ENCODE measurements around the gene FAM81A.
"Not testable (repeated sequence)": the region's sequence is repeated elsewhere in the genome, so short reads cannot be mapped to it uniquely, and the experiment has no call there.

Gene FAM81A

DNA sequence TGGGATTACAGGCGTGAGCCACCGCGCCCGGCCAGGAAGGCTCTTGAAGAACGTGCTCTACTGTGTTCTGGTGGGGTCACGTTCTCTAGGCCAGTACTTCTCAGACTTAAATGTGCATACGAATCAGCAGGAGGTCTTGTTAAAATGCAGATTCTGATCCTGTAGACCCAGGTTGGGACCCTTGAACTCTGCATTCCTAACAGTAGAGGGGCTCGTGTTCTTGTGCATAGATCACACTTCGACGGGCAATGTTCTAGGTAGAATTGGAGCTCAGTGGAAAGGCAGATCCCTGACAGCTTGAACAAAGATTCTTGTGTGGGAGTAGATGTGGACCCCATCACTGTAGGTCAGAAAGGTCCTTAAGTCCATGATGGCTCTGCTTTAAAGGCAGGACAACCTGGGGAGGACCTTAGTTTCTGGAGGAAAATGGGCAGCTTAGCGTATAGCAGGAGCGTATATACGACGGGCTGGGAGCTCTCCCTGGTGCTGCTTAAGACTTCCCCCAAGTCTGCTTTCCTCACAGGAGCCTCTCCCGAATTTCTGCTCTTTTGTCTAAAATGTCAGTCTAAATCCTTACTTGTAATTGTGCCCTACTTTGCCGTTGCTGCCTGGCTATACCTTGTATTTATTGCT is 16.9 kb upstream of the FAM81A start:
- no peak overlapping the region for H3K27ac ChIP-seq
- H3K4me3 ChIP-seq, result no peak overlapping the region

DNA sequence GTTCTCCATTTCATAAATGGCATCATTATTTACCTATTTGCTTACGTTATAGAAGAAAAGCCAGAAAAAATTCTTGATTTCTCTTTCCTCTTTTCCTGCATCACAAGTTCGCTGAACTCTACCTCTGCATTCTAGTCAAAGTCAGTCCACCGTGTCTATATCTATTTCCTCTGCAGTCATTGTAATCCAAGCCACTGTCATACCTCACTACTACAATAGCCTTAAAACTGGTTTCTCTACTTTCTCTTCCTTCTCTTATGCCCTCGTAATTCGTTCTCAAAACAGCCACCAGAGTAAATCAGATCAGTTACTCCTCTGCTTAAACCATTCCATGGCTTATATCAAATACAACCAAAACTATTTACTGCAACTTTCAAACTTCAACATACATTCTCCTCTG is 13.4 kb upstream of the FAM81A start:
- H3K27ac ChIP-seq, result no peak overlapping the region

DNA sequence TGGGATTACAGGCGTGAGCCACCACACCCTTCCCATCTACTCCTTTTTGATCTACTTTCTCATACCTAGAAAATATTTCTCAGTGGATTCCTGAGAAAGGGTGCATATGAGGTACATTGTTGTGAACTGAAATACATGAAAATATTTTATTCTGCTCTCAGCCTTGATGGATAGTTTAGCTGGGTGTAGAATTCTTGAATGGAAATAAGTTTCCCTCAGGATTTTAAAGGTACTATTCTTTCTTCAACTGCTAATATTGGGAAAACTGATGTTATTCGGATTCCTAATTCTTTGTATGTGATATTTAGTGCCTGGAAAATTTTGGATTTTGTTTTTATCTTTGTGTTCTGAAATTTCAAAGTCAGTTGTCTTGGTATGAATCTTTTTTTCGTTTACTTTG is 9.1 kb upstream of the FAM81A start:
- not testable (repeated sequence) for H3K4me3 ChIP-seq, H3K27ac ChIP-seq

More for the DNA sequence above, 13.4 kb upstream of the FAM81A start:
- no peak overlapping the region for H3K4me3 ChIP-seq

DNA sequence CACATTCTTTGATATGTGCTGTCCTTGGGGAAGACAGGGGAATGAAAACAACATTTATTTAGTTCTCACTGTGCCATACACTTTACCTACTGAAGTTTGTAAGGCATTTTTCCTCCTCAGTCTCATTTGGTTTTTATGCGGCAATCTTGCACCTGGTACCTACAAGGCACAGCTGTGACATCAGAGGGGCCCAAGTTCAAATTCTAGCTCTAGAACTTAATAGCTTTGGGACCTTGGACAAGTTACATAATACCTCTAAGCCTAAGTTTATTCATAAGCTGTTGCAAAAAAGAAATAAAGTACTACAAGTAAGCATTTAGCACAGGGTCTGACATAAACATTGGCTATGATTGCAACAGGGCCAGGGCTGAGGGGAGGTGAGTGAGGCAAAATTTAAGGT is 5.6 kb upstream of the FAM81A start:
- Histone ChIP-seq H3K27ac (no peak overlapping the region), H3K4me3 (no peak overlapping the region)

DNA sequence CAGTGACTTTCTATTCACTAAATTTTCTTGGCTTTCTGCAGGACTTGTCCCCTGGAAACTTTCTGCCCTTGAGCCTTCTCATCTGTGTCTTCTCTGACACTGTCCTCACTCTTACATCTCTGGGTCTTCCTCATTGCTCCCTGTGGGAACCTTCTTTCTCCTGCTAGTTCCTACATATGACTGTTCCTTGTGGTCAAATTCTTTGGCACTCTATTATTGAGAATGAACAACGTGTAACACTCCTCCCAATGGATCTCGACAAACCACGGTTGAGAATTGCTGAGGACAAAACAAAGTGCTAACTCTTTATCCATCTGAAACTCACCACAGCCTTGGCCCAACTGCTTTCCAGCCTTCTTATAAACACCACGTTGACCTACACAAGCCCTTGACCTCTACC is 3.5 kb upstream of the FAM81A start:
- H3K27ac ChIP-seq, result no peak overlapping the region
- H3K4me3 ChIP-seq, result no peak overlapping the region

DNA sequence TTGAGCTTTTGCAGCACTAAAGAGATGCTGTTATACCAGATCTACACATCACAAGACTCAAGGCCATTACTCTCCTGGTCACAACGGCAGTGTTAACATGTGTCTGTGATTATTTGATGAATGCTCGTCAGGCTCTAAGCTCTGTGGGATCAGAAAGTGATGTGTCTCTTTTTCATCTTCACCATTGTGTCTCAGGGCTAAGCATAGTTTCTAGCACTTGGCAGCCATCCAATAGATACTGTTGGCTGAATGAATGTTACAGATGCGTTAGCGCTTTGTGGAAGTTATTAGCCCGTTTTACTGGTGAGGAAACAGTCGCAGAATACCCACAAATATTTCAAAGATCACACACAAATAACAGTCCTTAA is 1.2 kb upstream of the FAM81A start:
- no peak overlapping the region for H3K27ac ChIP-seq

DNA sequence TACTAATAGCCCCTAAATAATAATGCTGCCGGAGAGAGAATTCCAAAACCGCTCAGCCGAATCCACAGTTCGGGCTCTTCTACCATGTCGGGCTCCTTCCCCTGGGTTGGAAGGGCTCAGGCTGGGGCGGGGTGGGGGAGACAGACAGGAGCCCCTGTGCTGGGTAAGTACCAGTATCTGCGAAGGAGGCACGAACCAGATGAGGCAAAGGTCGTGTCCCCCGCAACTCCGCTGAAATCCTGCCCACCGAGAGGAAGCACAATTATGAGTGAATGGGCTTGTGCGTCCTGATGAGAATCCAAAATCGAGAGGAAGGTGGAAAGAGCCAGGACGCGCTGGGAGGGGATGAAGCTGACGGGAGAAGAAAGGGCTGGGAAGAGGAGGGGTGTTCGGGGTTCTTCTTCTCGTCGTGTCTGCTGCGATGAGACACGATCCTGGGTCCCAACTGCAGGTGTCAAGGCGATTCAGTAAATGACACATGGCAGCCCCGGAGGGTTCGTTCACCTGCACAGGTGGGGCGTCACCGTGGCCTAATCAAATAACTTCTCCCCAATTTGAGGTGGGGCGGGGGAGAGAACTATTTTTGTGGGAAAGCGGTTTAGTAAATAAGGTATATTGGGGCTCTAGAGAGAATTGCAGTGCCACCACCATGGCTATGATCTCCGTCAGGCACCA is 707 bp upstream of the FAM81A start:
- peak overlapping the region; percentile 15 to 47 (median 34) for H3K4me3 ChIP-seq
- no peak overlapping the region for H3K27ac ChIP-seq

More for the DNA sequence above, 1.2 kb upstream of the FAM81A start:
- no peak overlapping the region for H3K4me3 ChIP-seq

DNA sequence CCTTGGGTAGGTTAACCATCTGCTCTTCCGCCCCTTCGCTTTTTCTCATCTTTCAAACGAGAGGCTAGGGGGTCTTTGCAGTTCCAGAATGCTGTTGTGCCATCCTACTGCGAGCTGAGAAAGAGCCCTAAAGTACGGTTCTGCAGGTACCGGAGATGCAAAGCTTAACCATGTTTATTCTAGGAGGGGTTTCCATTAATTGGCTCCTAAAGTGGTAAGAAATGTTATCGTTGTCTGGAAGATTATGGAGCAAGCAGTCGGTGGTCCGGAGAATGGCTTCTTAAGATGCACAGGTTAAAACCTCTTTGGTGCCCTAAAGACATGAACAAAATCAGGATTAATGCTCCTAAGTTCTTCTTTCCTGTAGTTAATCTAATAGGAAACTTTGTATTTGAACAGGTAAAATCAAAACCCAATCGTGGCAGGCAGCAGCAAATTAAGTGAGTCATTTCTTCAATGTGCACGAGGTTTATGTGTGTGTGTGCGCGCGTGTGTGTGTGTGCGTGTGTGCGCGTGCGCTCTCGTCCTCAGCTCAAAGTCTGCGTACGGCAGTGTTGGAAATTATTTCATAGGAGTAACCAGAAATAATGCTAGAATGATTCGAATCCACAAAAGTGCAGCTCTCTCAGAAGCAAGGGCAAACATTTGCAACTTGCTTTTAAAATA is 772 bp downstream of the FAM81A start:
- Histone ChIP-seq H3K4me3 (peak overlapping the region; percentile 17 to 47 (median 34)), H3K27ac (peak overlapping the region in 3 of 21 experiments; percentile 17 to 44 (median 26))

DNA sequence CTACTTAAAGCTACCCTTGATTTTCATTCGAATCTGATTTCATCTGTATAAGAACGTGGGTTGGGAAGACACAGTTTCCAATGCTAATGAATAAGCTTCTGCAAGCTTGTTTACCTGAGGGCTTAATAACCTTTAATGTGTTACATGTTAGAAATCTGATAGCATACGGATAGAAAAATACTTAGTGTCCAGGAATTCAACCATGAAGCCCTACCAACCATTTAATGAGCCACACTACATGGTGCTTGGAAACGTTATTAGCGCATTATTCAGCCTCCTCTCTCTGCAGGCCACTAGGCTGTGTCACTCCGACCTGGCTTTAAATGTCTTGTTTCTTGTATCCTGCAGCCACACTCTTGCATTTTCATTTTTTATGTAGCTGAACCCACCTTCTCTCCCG is 1.6 kb downstream of the FAM81A start:
- Histone ChIP-seq H3K27ac (no peak overlapping the region), H3K4me3 (no peak overlapping the region)

DNA sequence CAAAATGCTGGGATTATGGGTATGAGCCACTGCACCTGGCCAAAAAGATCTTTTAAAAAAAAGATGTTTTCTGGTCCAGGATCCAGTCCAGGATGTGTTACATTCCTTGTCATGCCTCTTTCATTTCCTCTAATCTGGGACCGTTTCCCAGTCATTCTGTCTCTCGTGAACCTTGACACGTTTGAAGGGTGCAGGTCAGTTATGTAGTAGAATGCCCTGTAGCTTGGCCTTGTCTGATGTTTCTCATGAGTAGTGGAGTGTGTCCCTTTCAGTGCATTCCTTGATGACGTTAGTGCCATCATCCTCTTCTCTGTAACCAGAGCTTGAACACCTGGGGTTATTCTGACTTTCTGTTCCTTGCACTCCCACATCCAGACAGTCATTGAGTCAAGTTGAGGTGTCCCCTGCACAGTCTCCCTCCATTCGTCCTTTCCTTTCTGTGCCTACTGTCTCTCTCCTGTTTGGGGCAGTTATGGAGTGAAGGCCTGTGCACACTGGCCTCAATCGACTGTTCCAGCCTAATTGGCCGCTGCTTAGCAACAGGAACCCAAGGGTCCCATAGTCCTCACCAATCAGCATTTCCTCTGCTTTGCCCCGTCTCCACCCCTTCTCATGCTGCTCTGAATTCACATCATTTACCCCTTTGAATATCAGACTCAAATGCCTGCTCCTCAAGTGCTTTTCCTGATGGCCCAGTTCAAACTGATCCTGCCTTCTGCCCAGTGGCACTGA is 5.5 kb downstream of the FAM81A start:
- H3K4me3 ChIP-seq, result no peak overlapping the region
- H3K27ac ChIP-seq, result no peak overlapping the region

DNA sequence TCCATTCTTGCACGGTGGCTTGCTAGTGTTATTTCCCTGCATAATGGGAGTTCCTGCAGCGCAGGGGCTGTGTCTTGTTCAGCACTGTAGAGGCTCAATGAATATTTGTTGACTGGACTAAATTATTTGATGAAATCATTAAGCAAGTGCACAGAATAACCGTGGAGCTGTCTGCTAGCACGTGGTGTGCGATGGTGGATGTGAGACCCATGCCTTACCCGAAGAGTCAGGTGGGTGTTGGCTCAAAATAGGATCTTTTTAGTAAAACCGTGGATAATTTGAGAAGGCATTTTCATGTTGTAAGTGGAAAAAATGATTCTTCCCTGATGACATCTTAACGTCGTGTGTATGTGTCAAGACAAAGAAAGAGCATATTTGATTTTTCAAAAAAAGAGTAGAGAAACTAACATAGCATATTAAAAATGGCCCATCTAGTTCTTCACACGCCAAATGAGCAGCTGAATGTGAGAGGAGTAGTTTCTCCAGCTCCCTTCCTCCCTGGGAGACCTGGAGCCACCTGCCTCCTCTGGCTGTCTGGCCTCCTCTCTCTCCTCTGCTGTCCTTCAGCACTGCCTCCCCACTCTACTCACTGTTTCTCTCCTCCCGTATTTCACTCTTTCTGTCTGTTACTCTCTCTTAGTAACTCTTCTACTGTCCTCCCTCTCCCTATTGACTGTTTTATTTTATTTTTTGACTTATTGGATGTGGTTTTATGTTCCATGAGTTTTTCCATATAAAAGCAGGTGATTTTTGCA is 6.3 kb downstream of the FAM81A start:
- H3K4me3 ChIP-seq, result no peak overlapping the region
- no peak overlapping the region for H3K27ac ChIP-seq

DNA sequence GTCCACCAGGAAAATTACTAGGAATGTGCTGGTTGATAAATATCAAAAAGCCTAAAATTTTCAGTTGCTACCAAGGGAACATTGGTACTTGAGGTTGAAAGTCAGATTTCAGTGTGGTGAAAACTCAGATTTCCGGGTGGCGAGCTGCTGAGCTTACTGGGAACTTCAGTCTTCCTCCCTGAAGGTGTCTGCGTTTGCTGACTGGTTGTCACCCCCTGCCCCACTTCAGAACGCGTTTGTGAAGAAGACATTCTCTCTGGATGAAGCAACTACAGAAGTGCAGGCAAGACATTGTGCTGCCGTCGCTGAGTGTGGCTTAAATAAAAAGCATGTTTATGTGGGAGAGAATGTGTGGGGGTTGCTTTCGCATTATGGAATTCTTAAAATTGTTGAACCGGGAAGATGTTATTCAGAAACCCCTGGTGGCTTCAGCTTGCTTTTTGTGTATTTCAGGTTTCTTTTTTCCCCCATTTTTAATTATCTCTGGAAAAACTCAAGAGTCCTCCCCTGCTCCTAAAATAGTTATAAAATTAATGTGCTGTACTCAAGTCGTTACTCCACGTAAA is 7.1 kb downstream of the FAM81A start:
- Histone ChIP-seq H3K27ac (no peak overlapping the region), H3K4me3 (no peak overlapping the region)

DNA sequence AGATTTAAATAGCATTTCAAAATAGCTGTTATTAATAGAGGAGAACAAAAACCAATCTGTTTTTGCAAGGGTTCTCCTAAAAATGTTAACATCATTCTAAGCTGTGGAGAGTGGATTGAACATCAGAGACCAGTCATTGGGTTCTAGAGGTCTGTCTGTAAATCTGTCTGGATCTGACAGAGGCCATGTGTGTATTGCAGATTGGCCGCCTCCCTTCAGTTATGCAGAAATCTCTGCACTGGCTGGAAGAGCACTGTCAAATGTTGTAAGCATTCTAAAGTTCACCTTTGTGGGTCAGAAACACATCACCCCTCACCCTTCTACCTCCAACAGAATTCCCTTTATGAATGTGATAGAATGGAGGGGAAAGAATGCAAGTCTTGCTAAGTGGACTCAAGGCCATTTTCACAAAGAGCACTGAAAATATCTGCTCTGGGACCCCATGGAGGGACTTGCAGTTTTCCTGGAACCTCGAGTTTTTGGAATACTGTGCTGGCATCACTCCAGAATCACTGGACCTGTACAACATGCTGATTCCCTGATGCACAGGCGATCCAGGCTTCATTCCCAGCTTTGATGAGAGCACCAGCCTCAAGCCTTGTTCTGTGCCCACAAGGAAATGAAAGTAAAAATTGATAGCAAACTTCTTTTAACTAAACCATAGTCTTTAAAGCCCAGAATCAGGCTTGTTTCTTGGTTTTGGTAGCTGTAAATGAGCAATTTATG is 8.4 kb downstream of the FAM81A start:
- H3K27ac ChIP-seq, result no peak overlapping the region
- no peak overlapping the region for H3K4me3 ChIP-seq

DNA sequence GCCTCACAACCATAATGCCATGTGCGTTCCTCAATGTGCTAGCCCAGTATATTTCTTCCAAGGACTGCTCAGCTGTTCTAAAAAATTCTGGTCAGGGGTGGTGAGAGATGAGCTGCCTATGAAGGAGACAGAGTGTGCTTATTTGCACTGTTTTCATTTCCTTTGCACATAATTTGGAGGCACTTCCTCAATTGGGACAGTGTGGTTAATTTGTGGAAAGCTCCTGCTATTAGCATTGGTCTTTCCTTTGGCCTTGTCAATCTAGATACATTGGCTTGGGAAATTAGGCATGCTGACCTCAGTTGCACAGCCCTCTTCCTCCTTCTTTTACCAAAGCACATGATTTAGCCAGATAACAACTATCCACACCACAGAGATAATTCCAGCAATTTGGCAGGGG is 9.4 kb downstream of the FAM81A start:
- H3K27ac ChIP-seq, result no peak overlapping the region
- no peak overlapping the region for H3K4me3 ChIP-seq

DNA sequence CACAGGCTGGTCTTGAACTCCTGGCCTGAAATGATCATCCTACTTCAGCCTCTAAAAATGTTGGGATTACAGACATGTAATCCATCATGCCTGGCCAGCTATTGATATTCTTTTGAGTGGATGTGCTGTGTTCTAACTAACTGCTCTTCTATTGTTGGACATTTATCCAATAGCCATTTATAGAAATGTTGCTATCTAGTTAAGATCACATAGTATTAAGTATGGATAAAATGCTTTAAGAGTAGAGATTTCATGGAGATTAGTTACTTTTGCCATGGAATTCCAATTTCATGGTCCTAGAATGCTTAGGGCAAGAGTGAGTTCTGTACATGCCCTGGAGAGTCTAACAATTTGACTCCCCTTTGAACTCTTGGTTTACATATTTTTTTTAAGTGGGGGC is 10.9 kb downstream of the FAM81A start:
- H3K4me3 ChIP-seq, result no peak overlapping the region
- H3K27ac ChIP-seq, result no peak overlapping the region

DNA sequence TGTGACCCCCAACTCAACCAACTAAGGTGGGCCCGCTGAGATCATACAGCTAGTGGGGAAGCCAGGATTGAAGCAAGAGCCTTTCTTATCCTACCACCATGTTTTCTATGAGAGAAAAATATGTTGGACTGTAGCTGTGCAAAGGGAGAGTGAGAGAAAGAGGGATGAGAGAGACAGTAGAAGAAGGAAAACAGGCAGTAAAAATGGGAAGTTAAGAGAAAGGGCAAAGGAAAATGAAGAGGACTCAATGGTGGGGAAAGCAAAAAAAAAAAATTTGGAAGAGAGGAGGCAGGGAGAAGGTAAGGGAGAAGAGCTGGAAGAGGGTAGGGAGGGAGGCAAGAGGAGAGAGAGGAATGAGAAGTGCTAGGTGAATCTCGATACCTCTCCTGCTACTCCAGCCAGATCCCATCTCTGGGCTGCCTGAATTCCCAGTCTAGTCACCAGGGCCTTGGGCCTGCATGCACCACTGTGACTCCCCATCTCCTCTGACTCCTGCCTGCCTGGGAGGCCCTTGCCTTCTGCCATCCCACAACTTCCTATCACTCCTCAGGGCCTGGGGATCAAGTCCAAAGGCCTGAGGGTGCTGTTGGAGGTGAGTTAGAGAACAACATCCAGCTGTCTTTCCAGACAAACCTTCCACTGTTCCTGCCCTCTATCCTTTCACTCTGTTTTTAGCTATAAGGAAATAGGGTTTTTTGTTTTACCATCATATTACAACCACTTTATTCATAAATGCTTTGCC is 15.7 kb downstream of the FAM81A start:
- H3K27ac ChIP-seq, result no peak overlapping the region
- no peak overlapping the region for H3K4me3 ChIP-seq

DNA sequence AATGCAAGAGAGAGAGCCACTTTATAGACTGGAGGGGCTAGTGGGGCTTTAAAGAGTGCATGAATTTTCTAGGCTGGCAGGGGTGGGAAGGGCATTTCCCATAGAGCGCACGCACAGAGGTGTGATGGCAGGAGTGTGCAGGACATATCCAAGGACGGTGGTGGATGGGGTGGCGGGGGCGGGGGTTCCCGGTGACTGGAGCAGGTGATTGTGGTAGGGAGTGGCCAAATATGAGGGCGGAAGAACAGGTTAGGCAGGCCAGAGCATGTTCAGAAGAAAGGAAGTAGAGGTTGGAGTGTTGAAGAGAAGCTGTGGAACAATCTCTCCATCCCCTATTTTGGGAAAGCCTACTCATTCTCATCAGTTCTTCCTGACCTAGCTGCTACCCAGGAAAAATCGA is 18.1 kb downstream of the FAM81A start:
- peak overlapping the region in 1 of 21 experiments; percentile 26 for H3K27ac ChIP-seq
- H3K4me3 ChIP-seq, result no peak overlapping the region

DNA sequence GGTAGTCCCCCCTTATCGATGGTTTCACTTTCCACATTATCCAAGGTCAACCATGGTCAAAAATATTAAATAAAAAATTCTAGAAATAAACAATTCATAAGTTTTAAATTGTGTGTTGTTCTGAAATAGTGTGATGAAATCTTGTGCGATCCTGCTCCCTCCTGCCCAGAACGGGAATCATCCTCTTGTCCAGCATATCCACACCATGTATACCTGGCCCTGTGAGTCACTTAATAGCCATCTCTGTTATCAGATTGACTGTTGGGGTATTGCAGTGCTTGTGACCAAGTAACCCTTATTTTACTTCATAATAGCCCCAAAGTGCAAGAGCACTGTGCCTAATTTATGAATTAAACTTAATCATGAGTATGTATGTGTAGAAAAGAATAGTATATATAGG is 19.1 kb downstream of the FAM81A start:
- H3K27ac ChIP-seq, result peak overlapping the region in 1 of 21 experiments; percentile 16
- no peak overlapping the region for H3K4me3 ChIP-seq

Data from skin epidermis (tissue), 12 donors.